ENCODE results near the gene ZDHHC13.

ZDHHC13 gene

GRCh38 chr11:19160847-19161246 is 43.9 kb downstream of the ZDHHC13 start:
- TF ChIP-seq SPI1 (IDR thresholded peaks at IDR 0.05; ENCODE audit: low read depth, low read length) (no peak), POLR2AphosphoS5 (IDR thresholded peaks at IDR 0.05; ENCODE audit: low read depth, low read length) (no peak), POU2F2 (IDR thresholded peaks at IDR 0.05; ENCODE audit: low read depth, low read length) (no peak), TAF1 (IDR thresholded peaks at IDR 0.05; ENCODE audit: low read depth, low read length) (no peak), POLR2A (IDR thresholded peaks at IDR 0.05; ENCODE audit: low read depth, low read length) (no peak), PAX5 (IDR thresholded peaks at IDR 0.05; ENCODE audit: insufficient read depth, low read length, severe bottlenecking) (no peak)
- FAIRE-seq (no peak), DNase-seq (ENCODE audit: insufficient read length, low spot score) (no peak)

DNA sequence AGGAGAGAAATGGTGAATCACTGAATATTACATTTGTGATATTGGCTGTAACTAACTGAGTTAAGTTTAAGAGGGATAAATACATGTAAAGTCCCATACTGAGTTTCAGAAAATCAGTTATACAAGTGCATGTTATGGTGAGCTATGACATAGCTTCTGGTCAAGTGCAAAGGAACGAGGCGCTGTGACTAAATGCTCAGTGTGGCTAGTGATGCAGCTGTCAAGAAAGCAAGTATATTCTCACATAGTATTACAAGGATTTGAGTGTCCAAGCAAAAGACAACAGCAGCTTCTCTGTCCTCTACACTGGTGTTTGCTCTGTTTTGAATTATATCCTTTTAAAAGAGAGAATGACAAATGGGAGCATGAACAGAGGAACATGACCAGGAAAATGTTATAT is 44.7 kb downstream of the ZDHHC13 start:
- no peak for TF ChIP-seq SPI1 (IDR thresholded peaks at IDR 0.05; ENCODE audit: low read depth, low read length)
- no peak for FAIRE-seq

DNA sequence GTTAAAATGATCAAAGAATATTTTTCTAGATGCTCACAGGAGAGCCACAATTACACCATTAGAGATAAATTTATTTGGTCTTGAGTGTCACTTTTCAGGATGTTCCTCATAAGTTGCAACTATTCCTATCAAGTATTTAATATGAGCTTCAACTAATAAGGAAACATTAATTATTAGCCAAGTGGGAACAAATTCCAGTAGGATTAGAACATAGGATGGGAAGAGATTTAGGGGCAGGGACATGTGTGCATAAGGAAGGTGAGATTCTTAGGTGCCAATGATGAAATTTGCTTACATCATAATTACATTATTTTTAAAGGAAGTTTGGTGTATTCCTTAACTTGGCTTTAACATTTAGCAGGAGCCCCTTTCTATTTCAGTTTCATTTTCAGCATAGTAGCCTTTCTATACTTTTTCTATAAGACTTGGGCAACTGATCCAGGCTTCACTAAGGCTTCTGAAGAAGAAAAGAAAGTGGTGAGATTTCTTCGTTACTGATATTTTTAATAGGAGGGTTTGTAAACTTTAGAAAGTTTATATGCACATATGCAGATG is 46.1 kb downstream of the ZDHHC13 start:
- DNase-seq (ENCODE audit: insufficient read length, low spot score): no peak
- no peak for TF ChIP-seq POLR2AphosphoS5 (IDR thresholded peaks at IDR 0.05; ENCODE audit: low read depth, low read length)
- no peak for TF ChIP-seq TAF1 (IDR thresholded peaks at IDR 0.05; ENCODE audit: low read depth, low read length)
- TF ChIP-seq SPI1 (IDR thresholded peaks at IDR 0.05; ENCODE audit: low read depth, low read length): no peak
- TF ChIP-seq POU2F2 (IDR thresholded peaks at IDR 0.05; ENCODE audit: low read depth, low read length): no peak
- no peak for TF ChIP-seq POLR2A (IDR thresholded peaks at IDR 0.05; ENCODE audit: low read depth, low read length)
- TF ChIP-seq PAX5 (IDR thresholded peaks at IDR 0.05; ENCODE audit: insufficient read depth, low read length, severe bottlenecking): no peak
- no peak for FAIRE-seq

More for the DNA sequence above, 44.7 kb downstream of the ZDHHC13 start:
- DNase-seq (ENCODE audit: insufficient read length, low spot score): no peak

GRCh38 chr11:19163617-19164016 is 46.6 kb downstream of the ZDHHC13 start:
- no peak for DNase-seq (ENCODE audit: insufficient read length, low spot score)
- FAIRE-seq: peak; percentile 41
- TF ChIP-seq POLR2AphosphoS5 (IDR thresholded peaks at IDR 0.05; ENCODE audit: low read depth, low read length) (no peak), SPI1 (IDR thresholded peaks at IDR 0.05; ENCODE audit: low read depth, low read length) (no peak), POU2F2 (IDR thresholded peaks at IDR 0.05; ENCODE audit: low read depth, low read length) (no peak), TAF1 (IDR thresholded peaks at IDR 0.05; ENCODE audit: low read depth, low read length) (no peak), PAX5 (IDR thresholded peaks at IDR 0.05; ENCODE audit: insufficient read depth, low read length, severe bottlenecking) (no peak), POLR2A (IDR thresholded peaks at IDR 0.05; ENCODE audit: low read depth, low read length) (no peak)

- DNase-seq (ENCODE audit: insufficient read length, low spot score) (no peak), FAIRE-seq (no peak)
- TF ChIP-seq POLR2AphosphoS5 (IDR thresholded peaks at IDR 0.05; ENCODE audit: low read depth, low read length) (no peak), SPI1 (IDR thresholded peaks at IDR 0.05; ENCODE audit: low read depth, low read length) (no peak), TAF1 (IDR thresholded peaks at IDR 0.05; ENCODE audit: low read depth, low read length) (no peak), POLR2A (IDR thresholded peaks at IDR 0.05; ENCODE audit: low read depth, low read length) (no peak), POU2F2 (IDR thresholded peaks at IDR 0.05; ENCODE audit: low read depth, low read length) (no peak), PAX5 (IDR thresholded peaks at IDR 0.05; ENCODE audit: insufficient read depth, low read length, severe bottlenecking) (no peak)
Measured at GRCh38 chr11:19164230-19164855, 47.4 kb downstream of the ZDHHC13 start.

DNA sequence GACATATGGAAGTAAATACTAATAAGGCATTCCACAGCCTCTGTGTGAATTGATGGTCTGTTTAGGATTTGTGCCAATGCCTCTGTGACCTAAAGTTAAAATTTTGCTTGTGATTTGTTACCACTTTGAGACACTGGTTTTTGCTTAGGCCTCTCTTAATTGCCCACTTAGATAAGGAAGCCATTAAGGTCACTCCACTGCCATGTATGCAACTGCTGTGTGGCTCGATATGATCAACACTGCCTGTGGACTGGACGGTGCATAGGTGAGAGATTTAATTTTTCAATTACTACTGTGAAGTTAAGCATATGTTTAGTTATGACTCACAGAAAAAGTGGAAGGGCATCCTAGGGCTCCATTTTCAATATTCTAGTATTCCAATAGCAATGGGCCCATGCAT is 47.9 kb downstream of the ZDHHC13 start:
- no peak for FAIRE-seq
- TF ChIP-seq TAF1 (IDR thresholded peaks at IDR 0.05; ENCODE audit: low read depth, low read length) (no peak), PAX5 (IDR thresholded peaks at IDR 0.05; ENCODE audit: insufficient read depth, low read length, severe bottlenecking) (no peak), POLR2AphosphoS5 (IDR thresholded peaks at IDR 0.05; ENCODE audit: low read depth, low read length) (no peak), SPI1 (IDR thresholded peaks at IDR 0.05; ENCODE audit: low read depth, low read length) (no peak), POLR2A (IDR thresholded peaks at IDR 0.05; ENCODE audit: low read depth, low read length) (no peak), POU2F2 (IDR thresholded peaks at IDR 0.05; ENCODE audit: low read depth, low read length) (no peak)
- no peak for DNase-seq (ENCODE audit: insufficient read length, low spot score)

DNA sequence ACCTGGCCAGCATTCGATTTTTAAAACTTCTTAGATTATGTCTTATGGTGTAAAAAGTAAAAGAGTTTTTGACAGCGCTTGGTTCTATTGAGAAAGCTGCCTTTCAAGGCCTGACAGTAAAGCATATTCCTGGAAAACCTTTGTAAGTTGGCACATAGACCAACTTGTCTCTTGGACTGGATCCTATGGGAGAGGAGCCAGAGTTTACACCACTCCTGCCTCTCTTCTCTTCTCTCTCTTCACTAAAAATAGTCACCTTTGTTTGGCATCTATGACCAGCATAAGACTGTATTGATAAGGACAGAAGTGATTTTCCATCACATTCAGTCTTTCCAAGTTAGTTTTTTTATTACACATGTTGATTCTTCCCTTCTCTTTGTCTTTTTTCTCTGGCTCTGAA is 51.1 kb downstream of the ZDHHC13 start:
- FAIRE-seq (no peak), DNase-seq (ENCODE audit: insufficient read length, low spot score) (no peak)
- TF ChIP-seq POLR2AphosphoS5 (IDR thresholded peaks at IDR 0.05; ENCODE audit: low read depth, low read length) (no peak), SPI1 (IDR thresholded peaks at IDR 0.05; ENCODE audit: low read depth, low read length) (no peak), POLR2A (IDR thresholded peaks at IDR 0.05; ENCODE audit: low read depth, low read length) (no peak)

DNA sequence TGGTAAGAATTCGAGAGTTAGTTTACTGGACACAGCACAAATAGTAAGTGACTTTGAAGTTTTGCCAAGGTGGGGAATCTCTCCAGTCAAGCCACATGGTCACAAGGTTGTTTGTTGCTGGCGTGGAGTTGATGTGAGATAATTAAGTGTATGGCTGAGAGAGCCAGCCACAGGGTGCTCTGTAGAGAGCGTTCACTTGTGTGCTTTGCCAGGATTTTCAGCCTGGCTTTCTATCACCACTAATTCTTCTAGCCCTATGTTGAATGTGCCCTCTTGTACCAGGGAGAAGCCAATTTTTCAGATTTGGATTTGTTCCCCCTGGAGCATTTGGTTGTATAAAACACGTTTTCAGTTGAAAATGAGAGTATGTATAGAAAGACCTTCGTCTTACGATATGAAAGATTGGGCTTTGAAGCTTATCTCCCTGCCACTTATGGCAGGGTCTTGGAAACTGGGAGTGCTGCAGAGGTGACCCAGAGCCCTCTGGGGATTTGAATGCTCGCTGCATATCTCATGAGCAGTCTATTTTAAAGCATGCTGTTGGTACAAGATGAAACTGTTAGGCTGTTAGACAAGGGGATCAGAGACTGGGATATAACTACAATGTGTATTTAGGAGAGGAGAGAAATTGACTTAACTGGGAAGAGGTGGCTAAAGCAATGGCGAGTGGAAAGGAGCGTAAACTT is 56.2 kb downstream of the ZDHHC13 start:
- FAIRE-seq (no peak), DNase-seq (ENCODE audit: insufficient read length, low spot score) (no peak)
- TF ChIP-seq POLR2A (IDR thresholded peaks at IDR 0.05; ENCODE audit: low read depth, low read length) (no peak), PAX5 (IDR thresholded peaks at IDR 0.05; ENCODE audit: insufficient read depth, low read length, severe bottlenecking) (no peak), TAF1 (IDR thresholded peaks at IDR 0.05; ENCODE audit: low read depth, low read length) (no peak), POU2F2 (IDR thresholded peaks at IDR 0.05; ENCODE audit: low read depth, low read length) (no peak), SPI1 (IDR thresholded peaks at IDR 0.05; ENCODE audit: low read depth, low read length) (no peak), POLR2AphosphoS5 (IDR thresholded peaks at IDR 0.05; ENCODE audit: low read depth, low read length) (no peak)

GRCh38 chr11:19173964-19174638 is 57.1 kb downstream of the ZDHHC13 start:
- no peak for DNase-seq (ENCODE audit: insufficient read length, low spot score)
- FAIRE-seq: no peak
- TF ChIP-seq POU2F2 (IDR thresholded peaks at IDR 0.05; ENCODE audit: low read depth, low read length) (no peak), PAX5 (IDR thresholded peaks at IDR 0.05; ENCODE audit: insufficient read depth, low read length, severe bottlenecking) (no peak), POLR2AphosphoS5 (IDR thresholded peaks at IDR 0.05; ENCODE audit: low read depth, low read length) (no peak), TAF1 (IDR thresholded peaks at IDR 0.05; ENCODE audit: low read depth, low read length) (no peak), SPI1 (IDR thresholded peaks at IDR 0.05; ENCODE audit: low read depth, low read length) (no peak), POLR2A (IDR thresholded peaks at IDR 0.05; ENCODE audit: low read depth, low read length) (no peak)
